ENCODE data around the gene CEACAM18.
"Not testable (repeated sequence)": the region's sequence is repeated elsewhere in the genome, so short reads cannot be mapped to it uniquely, and the experiment has no call there.

The CEACAM18 gene

GRCh38 chr19:51478381-51479234 lies at the start of gene CEACAM18:
TSS of gene CEACAM18 (plus strand) at chr19:51478539.
- DNase-seq (ENCODE audit: insufficient read length, low spot score) (no peak), FAIRE-seq (no peak)

GRCh38 chr19:51430221-51430620 lies 48.1 kb upstream of the CEACAM18 start:
- DNase-seq (ENCODE audit: insufficient read length, low spot score), result no peak
- no peak for FAIRE-seq

GRCh38 chr19:51431124-51431523 lies 47.2 kb upstream of the CEACAM18 start:
- FAIRE-seq (no peak), DNase-seq (ENCODE audit: insufficient read length, low spot score) (no peak)

DNA sequence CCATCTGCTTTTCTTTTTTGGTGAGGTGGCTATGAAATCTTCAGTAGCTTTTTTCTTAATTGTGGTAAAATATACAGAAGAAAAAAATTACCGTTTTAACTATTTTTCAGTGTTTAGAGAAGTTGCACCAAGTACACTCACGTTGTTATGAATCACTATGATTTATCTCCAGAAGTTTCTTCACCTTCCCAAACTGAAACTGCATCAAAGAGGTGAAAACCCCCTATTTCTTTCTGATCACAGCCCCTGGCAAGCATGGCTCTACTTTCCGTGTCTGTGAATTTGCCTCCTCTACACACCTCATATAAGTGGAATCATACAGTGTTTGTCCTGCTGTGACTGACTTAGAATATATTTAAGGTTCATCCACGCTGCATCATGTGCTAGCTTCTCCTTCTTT lies 45.3 kb upstream of the CEACAM18 start:
- FAIRE-seq (no peak), DNase-seq (ENCODE audit: insufficient read length, low spot score) (no peak)

DNA sequence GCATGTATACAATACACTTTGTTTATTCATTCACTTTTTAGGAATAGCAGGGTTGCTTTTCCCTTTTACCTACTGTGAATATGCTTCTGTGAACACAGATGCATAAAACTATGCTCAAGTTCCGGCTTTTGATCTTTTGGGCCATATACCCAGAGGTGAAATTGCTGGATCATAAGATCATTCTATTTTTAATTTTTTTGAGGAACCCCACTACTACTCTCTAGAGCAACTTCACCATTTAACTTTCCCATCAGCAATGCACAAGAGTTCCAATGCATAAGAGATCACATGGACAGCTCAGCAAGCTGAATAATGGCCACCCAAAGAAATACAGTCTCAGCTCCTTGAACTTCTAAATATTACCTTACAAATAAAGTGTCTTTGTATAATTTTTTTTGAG lies 43.9 kb upstream of the CEACAM18 start:
- FAIRE-seq, result no peak
- DNase-seq (ENCODE audit: insufficient read length, low spot score), result no peak

DNA sequence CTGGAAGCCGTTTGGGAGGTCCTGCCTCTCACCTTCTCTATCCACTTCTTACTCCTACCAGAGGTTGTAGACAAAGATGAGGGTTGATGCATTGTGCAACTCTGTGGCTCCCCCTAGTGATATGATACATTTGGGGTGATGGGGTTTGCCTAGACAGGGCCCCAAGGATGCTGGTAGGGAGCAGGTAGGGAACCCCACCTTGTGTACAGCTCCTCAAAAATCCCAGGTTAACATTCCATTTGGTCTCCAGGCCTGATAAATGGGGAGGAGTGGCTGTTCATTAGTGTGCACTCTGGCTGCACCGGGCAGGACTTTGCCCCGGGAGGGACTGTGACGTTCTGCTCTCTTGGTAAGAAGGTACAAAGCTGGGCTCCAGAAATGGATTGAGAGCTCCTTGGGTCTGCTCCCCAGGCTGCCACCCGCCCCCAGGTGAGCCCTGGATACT lies 39.3 kb upstream of the CEACAM18 start:
- no peak for FAIRE-seq
- DNase-seq (ENCODE audit: insufficient read length, low spot score), result no peak

- FAIRE-seq (no peak), DNase-seq (ENCODE audit: insufficient read length, low spot score) (no peak)
Measured at GRCh38 chr19:51440052-51440451, 38.3 kb upstream of the CEACAM18 start.

DNA sequence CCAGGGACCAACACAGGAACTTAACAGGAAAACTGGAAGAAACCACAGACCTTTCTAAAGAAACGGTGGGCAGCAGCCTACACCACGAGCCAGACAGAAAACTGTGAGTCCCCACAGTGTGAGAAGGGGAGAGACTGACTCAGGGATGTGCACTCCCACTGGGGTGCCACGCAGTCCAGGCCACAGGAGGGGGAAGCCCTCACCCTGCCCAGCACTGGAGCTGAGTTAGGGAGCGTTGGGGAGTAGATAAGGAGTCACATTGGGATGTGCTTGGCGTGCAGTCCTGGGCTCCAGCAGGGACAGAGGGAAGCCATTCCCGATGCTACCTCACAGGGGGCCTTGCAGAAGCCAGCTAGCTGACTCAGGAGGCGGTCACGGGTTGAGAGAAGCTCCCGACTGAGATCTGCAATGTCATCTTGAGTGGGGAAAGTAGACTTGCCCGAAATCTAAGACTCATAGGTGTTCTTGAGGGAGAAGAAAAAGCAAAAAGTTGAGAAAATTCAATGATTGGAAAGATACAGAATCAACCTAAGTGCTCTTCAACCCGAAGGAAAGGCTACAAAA lies 37.4 kb upstream of the CEACAM18 start:
- FAIRE-seq (no peak), DNase-seq (ENCODE audit: insufficient read length, low spot score) (no peak)

GRCh38 chr19:51441410-51442390 lies 36.6 kb upstream of the CEACAM18 start:
- no peak for DNase-seq (ENCODE audit: insufficient read length, low spot score)
- FAIRE-seq, result no peak

DNA sequence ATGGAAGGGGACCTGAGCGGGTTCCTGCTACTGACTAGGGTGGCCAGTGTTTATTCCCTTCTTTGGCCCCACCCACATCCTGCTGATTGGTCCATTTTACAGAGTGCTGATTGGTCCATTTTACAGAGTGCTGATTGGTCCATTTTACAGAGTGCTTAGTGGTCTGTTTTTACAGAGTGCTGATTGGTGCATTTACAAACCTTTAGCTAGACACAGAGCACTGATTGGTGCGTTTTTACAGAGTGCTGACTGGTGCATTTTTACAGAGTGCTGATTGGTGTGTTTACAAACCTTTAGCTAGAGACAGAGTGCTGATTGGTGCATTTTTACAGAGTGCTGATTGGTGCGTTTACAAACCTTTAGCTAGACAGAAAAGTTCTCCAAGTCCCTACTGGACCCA lies 30.8 kb upstream of the CEACAM18 start:
- DNase-seq (ENCODE audit: insufficient read length, low spot score); FAIRE-seq: not testable (repeated sequence)

DNA sequence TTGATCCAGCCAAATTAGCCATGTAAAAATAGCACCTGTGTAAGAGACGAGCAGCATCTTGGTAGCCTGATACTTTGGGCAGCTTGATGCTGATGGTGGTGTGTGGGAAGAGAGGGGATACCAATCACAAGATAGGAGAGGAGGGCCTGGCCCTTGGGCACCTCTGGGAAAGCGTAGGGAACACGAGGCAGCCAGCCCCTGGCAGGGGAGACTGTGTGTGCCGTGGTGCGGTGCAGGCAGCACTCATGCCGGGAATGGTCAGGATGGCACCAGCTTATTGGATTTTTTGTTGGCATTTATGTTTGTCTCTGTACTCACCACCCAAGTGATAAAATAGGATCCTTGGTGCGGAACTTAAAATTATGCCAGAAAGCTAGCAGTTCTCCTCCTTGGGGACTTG lies 30.3 kb upstream of the CEACAM18 start:
- FAIRE-seq (no peak), DNase-seq (ENCODE audit: insufficient read length, low spot score) (no peak)

GRCh38 chr19:51448411-51449016 lies 29.8 kb upstream of the CEACAM18 start:
- no peak for FAIRE-seq

DNA sequence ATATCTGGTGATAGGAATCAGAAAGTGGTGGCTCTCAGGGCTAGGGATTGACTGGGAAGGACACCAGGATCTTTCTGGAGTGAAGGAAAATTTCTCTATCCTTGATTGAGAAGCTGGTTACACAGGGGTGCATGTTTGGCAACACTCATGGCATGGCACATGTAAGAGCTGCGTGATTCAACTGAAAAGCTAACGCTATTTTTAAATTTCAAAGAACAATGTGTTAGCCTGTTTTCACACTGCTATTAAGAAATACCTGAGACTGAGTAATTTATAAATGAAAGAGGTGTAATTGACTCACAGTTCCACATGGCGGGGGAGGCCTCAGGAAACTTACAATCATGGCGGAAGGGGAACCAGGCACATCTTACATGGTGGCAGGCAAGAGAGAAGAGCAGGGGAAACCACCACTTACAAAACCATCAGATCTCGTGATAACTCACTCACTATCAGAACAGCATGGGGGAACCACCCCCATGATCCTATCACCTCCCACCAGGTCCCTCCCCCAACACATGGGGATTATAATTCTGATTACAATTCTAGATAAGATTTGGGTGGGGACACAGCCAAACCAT lies 27.5 kb upstream of the CEACAM18 start:
- DNase-seq (ENCODE audit: insufficient read length, low spot score) (no peak), FAIRE-seq (no peak)

More at GRCh38 chr19:51448411-51449016, 29.8 kb upstream of the CEACAM18 start:
- no peak for DNase-seq (ENCODE audit: insufficient read length, low spot score)

DNA sequence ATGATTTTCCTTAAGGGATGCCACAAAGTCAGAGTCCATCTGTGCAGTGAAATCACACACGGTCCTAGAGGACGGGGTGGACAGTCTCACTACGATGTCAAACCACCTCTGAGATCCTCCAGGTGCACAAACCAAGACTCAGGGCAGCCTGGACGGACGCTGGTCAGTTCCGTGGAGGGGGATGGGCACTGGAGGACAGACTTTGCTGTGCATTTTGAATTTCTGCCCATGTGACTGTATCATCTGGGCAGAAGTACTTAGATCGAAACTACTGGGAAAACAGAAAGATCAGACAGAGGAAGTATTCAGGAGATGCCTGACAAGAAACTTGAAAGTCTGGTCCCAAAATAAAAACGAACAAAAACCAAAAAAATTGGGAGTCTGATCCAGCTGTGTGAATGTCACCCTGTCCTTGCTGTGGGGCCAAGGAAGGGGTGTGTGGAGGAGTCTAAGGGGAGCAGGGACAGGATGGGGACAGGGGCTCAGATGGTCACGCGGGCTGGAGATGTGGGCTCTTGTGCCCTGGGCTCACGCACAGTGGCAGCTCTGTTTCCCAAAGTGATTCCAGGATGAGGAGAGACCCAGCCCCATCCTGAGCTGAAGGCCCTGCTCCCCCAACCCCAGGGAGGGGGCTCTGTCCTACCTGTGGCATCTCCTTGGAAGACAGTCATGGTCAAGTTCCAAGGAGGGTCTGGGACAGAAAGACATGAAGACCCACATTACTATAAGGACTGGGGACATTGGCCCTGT lies 21.6 kb upstream of the CEACAM18 start:
- no peak for DNase-seq (ENCODE audit: insufficient read length, low spot score)

GRCh38 chr19:51457351-51458013 lies 20.9 kb upstream of the CEACAM18 start:
- DNase-seq (ENCODE audit: insufficient read length, low spot score) (no peak), FAIRE-seq (no peak)

More for the DNA sequence above, 21.6 kb upstream of the CEACAM18 start:
- no peak for FAIRE-seq

DNA sequence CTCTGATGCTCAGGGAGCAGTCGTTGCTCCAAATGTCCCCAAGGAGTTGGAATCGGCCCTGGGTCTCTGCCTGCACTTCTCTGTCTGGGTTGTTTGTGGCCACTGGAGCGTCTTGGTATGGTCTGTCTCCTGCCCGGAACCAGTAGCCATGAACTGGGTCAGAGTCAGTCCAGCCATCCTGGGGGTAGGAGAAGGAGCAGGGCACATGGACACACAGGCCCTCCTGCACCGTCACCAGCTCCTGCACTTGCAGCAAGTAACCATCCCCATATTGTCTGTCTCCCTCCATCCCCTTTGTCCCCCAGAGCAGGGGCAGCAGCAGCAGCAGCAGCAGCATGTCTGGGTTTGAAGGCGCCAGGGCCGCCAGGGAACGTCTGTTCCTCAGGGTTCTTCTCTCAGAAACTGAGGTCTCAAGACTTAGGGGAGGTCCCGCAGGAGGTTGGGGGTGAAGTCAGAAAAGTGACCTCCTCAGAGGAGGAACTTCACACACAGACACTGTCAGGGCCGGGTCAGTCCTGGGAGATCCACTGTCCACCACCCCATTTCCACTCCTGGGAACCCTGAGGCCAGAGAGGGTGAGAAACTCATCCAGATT lies 20.2 kb upstream of the CEACAM18 start, which contains the start of gene SIGLEC8:
TSS of gene SIGLEC8 (minus strand) at position 404 of the 595 bp plus-strand sequence. CDS start at position 337, 67 bp downstream.
- no peak for FAIRE-seq
- no peak for DNase-seq (ENCODE audit: insufficient read length, low spot score)

DNA sequence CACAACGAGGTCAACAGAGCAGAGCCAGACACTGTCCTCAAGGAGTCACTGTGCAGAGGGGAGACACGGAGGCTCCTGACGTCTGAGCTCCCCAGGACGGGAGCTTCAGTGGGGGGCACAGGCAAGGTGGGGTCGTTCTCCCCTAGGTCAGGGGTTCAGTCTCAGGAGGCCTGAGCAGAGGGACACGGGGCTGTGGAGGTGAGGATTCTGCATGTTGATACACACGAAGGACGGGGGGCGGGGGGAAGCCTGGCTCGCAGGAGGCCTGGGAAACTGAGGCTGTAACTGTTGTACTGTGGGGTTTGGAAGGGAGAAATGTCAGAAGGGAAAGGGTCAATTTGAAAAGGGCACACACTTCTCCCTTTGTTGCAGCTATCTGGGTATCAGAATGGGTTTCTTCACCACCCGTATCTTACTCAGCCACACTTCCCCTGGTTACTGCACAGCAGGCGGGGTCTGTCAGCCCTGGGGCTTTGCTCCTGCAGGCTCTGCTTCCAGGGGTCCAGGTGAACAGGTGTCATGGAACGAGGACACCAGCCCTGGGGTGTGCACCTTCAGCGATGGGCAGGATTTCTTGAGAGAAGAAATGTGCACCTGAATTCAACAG lies 19.3 kb upstream of the CEACAM18 start:
- no peak for DNase-seq (ENCODE audit: insufficient read length, low spot score)
- no peak for FAIRE-seq
